ENCODE data around the gene SIK2. TPM values are rescaled to one million over a fixed set of nuclear protein-coding genes. Genes with fewer than 3 reads are reported as not detected.
"Not testable (repeated sequence)": the region's sequence is repeated elsewhere in the genome, so short reads cannot be mapped to it uniquely, and the experiment has no call there.

SIK2 gene
- total and polyA plus RNA-seq, 10 donors, result 1.7 to 23.8 (median 14.9) TPM

- no peak overlapping the region for H3K27ac ChIP-seq
- intact Hi-C loops (cut with DNase I; ENCODE audit: low total_unique reads), result no loop called here
- no peak for DNase-seq
- no peaks in the 10 kb centered on the region for H3K27me3 ChIP-seq (replicated peaks in 1 of 7)
- H3K36me3 ChIP-seq, result peaks cover 0 to 16% (median 0%) of the 10 kb centered on the region in 6 donors
- no peaks in the 10 kb centered on the region for H3K9me3 ChIP-seq
- peaks cover 0 to 3% (median 0%) of the 10 kb centered on the region in 6 donors for H3K4me1 ChIP-seq
- H3K4me3 ChIP-seq, result no peak overlapping the region
- TF ChIP-seq, protein P1, sequence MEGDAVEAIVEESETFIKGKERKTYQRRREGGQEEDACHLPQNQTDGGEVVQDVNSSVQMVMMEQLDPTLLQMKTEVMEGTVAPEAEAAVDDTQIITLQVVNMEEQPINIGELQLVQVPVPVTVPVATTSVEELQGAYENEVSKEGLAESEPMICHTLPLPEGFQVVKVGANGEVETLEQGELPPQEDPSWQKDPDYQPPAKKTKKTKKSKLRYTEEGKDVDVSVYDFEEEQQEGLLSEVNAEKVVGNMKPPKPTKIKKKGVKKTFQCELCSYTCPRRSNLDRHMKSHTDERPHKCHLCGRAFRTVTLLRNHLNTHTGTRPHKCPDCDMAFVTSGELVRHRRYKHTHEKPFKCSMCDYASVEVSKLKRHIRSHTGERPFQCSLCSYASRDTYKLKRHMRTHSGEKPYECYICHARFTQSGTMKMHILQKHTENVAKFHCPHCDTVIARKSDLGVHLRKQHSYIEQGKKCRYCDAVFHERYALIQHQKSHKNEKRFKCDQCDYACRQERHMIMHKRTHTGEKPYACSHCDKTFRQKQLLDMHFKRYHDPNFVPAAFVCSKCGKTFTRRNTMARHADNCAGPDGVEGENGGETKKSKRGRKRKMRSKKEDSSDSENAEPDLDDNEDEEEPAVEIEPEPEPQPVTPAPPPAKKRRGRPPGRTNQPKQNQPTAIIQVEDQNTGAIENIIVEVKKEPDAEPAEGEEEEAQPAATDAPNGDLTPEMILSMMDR (IDR thresholded peaks at IDR 0.05 in 8 of 11, conservative IDR thresholded peaks at IDR 0.05 in 3 of 11), result no peak
- no peak for TF ChIP-seq POLR2AphosphoS5 (IDR thresholded peaks at IDR 0.05)
- no peak for TF ChIP-seq POLR2A (IDR thresholded peaks at IDR 0.05)
Measured at GRCh38 chr11:111654601-111655000, 52.4 kb downstream of the SIK2 start.

DNA sequence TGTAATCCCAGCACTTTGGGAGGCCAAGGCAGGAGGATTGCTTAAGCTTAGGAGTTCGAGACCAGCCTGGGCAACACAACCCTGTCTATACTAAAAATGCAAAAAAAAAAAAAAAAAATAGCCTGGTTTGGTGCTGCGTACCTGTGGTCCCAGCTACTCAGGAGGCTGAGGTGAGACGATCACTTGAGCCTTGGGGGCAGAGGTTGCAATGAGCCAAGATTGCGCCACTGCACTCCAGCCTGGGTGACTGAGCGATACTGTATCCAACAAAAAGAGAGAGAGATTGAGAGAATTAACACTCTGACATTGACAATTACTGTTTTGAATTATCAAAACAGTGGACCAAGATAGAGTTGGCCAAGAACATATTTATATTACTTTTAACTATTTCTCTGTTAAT lies 53.7 kb downstream of the SIK2 start:
- TF ChIP-seq POLR2AphosphoS5 (IDR thresholded peaks at IDR 0.05), result no peak
- no peaks in the 10 kb centered on the region for H3K9me3 ChIP-seq
- 91 to 99% (median 96%) methylated on average over 5 of the region's 5 CpGs for WGBS, 5 donors

DNA sequence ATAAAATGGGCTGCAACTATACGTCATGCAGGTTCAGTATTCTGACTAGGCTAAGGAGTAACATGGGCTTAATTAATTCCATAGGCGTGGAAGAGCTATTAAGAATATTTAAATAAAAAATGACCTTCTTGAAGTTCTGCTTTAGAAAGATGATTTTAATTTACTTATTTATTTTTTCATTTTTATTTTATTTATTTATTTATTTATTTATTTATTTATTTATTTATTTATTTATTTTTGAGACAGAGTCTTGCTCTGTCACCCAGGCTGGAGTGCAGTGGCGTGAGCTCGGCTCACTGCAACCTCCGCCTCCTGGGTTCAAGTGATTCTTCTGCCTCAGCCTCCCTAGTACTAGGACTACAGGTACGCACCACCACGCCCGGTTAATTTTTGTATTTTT lies 55.7 kb downstream of the SIK2 start:
- DNase-seq; H3K4me3 ChIP-seq; H3K4me1 ChIP-seq; H3K27me3 ChIP-seq (replicated peaks in 1 of 7); H3K9me3 ChIP-seq; intact Hi-C loops (cut with DNase I; ENCODE audit: low total_unique reads); H3K27ac ChIP-seq: not testable (repeated sequence)
- WGBS, 5 donors, result 85 to 98% (median 96%) methylated on average over 8 of the region's 8 CpGs
- H3K36me3 ChIP-seq, result peaks cover 0 to 15% (median 0%) of the 10 kb centered on the region in 6 donors

More for the DNA sequence above, 53.7 kb downstream of the SIK2 start:
- H3K4me1 ChIP-seq, result peaks cover 0 to 5% (median 0%) of the 10 kb centered on the region in 6 donors
- no peak overlapping the region for H3K4me3 ChIP-seq
- H3K27ac ChIP-seq, result no peak overlapping the region
- intact Hi-C loops (cut with DNase I; ENCODE audit: low total_unique reads), result no loop called here
- DNase-seq, result no peak
- H3K27me3 ChIP-seq (replicated peaks in 1 of 7), result no peaks in the 10 kb centered on the region
- H3K36me3 ChIP-seq, result peaks cover 0 to 16% (median 0%) of the 10 kb centered on the region in 6 donors

GRCh38 chr11:111658493-111658892 lies 56.2 kb downstream of the SIK2 start:
- H3K4me1 ChIP-seq; H3K27ac ChIP-seq; intact Hi-C loops (cut with DNase I; ENCODE audit: low total_unique reads); H3K27me3 ChIP-seq (replicated peaks in 1 of 7); DNase-seq; H3K4me3 ChIP-seq; H3K9me3 ChIP-seq: not testable (repeated sequence)
- 89 to 98% (median 97%) methylated on average over 3 of the region's 3 CpGs for WGBS, 5 donors
- peaks cover 0 to 15% (median 0%) of the 10 kb centered on the region in 6 donors for H3K36me3 ChIP-seq

DNA sequence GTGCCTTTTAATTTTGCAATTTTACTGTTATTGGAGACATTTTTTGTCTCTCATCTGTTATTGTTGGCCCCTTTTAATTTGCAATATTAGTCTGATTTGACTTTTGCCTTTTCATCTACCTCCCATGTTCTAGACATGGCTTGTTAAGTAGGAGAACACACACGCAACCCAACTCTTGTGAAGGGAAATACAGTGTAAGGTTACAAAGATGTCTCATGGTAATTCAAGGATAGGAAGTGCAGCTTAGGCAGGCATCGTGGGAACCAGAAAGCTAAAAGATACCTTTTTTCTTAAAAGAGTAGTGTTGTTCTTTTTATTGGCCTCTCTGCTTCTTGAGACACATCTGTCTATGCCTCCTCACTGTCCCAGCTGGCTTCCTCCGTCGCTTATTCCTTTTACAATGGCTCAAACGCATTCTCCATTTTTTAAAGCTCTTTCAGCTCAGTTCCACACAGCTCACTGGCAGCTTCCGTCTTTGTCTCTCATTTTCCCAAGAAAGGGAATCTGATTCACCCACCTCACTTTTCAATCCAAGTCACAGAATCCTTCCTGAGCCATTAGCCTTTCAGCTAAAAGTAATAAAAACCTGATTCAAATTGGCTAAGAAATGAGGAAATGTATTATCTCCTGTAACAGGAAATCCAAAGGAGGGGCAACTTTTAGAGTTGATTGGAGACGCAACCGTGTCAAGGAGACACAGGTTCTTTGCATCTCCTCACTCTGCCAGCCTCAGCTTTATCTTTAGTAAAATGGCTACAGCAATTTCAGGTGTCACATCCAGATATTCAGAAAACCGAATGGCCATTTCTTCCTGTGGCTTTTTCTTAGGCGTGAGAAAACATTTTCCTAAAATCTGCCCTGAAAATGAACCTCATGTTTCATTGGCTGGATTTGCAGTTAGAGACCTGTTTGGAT lies 57.2 kb downstream of the SIK2 start:
- 69 to 81% (median 74%) methylated on average over 10 of the region's 10 CpGs for WGBS, 5 donors
- intact Hi-C loops (cut with DNase I; ENCODE audit: low total_unique reads), result no loop called here

More for the DNA sequence above, 57.2 kb downstream of the SIK2 start:
- Histone ChIP-seq H3K27me3 (replicated peaks in 1 of 7) (no peaks in the 10 kb centered on the region), H3K4me1 (peaks cover 0 to 15% (median 6%) of the 10 kb centered on the region in 6 donors), H3K4me3 (no peak overlapping the region), H3K27ac (no peak overlapping the region), H3K36me3 (peaks cover 0 to 15% (median 0%) of the 10 kb centered on the region in 6 donors), H3K9me3 (no peaks in the 10 kb centered on the region)
- DNase-seq, result no peak
- no peak for TF ChIP-seq POLR2AphosphoS5 (IDR thresholded peaks at IDR 0.05)
- TF ChIP-seq POLR2A (IDR thresholded peaks at IDR 0.05), result no peak
- TF ChIP-seq, protein P1 (IDR thresholded peaks at IDR 0.05 in 8 of 11, conservative IDR thresholded peaks at IDR 0.05 in 3 of 11), result no peak

All from spleen (tissue), 11 donors.